Activated CD8-positive, alpha-beta memory T cell treated with anti-CD3 and anti-CD28 coated beads, Interleukin-2, amount 50 U/mL, for 24 hours (primary cell): Measurements from ENCODE around the gene SND1.
"Not testable (repeated sequence)": the region's sequence is repeated elsewhere in the genome, so short reads cannot be mapped to it uniquely, and the experiment has no call there.

Source experiments
- DNase-seq: peaks from one replicate; pipeline ENCODE4 v3.0.0-alpha.2; 2020; ENCODE audit errors: extremely low read depth

The SND1 gene

GRCh38 chr7:127959770-127960169, 307.8 kb downstream of the SND1 start:
- no peak for DNase-seq

GRCh38 chr7:127961786-127962453, 309.9 kb downstream of the SND1 start:
- no peak for DNase-seq

GRCh38 chr7:127962589-127963361, 310.8 kb downstream of the SND1 start:
- DNase-seq = no peak

GRCh38 chr7:127963850-127964249, 311.9 kb downstream of the SND1 start:
- DNase-seq = not testable (repeated sequence)

DNA sequence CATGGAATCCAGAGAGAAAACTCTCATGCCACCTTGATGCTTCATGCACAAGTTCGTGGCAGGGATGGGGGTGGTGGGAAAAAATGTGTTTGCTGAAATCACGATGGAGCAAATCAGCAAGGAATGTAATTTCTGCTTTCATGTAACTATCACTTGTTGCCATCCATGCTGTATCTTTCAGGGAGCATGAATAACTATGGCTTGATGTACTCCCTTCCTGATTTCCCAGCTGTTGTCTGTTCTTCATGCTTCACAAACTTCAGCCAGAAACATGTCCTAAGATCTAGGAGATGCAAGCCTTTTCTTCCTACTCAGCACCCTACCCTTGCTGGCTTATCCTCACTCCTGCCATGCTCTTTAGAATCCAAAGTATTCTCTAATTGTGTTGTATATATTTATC, 315.3 kb downstream of the SND1 start:
- no peak for DNase-seq

DNA sequence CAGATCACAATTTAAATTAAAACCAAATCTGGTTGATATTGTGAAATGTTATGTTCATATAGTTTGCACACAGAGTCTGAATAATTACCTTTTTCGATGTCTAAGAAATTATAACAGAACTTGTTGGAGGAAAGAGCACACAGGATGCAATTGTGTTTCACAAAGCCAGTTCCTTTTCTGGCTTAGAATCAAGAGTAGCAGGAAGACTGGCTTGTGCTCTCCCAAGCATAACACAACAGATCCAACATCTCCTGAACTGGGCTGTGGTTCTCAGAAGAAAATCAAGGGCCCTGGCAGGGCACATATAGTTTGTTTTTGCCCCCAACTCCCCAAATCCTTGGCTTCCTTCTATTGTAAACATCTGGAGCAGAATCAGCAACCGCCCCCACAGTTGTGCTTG, 316.6 kb downstream of the SND1 start:
- DNase-seq = no peak

- DNase-seq = no peak
Measured at GRCh38 chr7:127973832-127974231, 321.8 kb downstream of the SND1 start.

DNA sequence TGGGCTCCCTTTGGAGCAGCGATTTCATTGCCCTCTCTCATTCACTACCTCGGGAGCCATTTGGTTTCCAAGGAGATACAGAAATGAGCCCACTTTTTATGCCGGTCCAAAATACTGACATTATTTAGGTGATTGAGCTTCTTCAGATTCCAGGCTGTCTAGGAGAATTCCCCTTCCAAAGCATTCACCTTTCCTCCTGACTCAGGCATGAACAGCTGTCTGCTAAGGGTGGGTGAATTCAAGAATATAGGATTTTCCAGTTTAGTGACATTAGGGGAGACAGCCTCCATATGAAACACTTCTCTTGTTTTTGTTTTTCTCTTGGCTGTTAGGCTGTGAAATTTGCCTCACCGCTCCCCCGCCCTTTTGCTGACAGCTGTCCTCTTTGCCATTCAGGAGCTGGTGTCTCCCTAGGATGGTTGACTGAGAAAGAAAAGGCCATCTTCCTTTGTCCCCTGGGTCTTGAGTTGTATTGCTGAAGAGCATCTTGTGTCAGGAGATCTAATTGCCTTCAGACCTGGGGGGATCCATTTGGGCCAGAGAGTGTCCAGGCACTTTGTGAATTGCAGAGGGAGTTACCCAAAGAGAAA, 322.5 kb downstream of the SND1 start:
- DNase-seq = no peak

DNA sequence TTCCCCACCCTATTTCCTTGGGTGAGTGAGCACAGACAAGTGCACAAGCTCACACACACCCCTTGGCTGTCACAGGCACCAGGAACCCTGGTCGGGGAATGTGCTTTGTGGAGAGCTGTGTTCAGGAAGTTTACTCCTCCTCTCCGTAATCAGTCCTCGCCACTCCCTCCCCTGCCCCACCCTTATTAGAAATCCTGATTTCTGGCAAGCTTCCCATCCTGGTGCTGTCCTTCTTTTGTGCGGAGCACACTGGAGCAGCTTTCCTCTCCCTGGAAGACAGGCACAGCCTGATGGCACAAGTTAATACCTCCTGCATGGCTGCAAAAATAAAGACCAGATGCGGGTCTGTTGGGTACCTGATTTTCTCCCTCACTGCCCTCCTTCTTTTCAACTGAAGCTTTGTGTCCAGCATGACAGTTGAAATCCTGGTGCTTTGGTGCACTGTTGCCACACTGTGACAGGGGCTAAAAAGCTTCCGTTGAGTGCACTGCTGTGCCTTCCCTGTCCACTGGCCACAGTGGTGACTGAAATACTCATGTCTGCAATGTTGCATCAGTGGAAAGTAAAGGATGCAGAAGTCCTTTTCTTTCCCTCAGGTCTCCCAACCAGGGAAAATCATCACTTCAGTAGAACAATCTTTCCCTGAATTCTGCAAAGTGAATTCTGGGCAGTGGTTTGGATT, 324.2 kb downstream of the SND1 start:
- DNase-seq = no peak

DNA sequence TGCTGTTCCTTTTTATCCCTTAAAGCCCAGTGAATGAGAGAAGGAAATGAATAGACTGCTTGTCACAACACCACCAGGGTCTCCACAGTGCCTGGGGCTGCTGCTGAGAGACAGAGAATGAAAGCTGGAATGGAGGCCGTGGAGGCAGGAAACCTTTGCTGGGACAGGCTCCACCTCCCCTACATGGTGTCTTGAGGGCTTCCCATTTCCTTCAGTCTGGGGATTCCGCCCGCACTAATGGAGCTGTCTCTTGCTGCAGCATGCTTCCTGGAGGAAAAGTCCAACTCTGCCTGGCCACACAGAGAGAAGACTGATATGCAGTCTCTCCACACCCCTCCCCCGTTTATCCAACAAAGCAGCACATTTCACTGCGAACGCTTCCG, 324.7 kb downstream of the SND1 start:
- no peak for DNase-seq

DNA sequence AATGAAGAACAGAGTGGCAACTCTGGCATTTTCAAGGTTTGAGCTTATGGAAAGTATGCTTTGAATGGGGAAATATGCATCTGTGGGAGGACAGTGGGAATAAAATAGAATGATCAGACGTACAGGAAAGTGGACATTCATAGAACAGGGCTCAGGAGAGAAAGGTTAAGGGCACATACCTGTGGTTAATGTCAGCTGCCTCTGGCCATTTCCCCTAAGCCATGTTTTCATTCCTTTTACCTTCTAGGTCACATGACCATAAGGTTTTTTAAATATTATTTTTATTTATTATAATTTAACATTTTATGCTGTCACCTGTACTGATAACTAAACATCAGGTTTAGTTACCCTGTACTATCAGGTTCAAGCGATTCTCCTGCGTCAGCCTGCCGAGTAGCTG, 326.4 kb downstream of the SND1 start:
- DNase-seq = no peak

GRCh38 chr7:127979113-127979727, 327.2 kb downstream of the SND1 start:
- no peak for DNase-seq

DNA sequence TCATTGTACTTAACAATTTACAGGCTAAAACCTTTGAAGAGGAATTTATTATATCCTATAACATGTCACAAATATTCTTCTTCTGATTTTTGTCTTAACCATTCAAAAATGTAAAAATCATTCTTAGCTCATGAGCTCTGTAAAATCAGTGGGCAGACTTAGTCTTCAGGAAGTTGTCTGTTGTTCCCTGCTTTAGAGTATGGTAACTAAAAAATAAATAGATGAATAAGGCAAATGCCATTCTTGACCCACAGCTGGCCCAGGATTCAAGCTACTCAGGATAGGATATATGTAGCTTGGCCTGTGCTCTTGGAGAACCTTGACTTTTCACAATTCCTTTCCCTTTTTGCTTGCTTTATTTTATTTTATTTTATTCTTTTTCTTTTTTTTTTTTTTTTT, 327.7 kb downstream of the SND1 start:
- DNase-seq = no peak

GRCh38 chr7:127980901-127981300, 328.9 kb downstream of the SND1 start:
- DNase-seq = no peak

GRCh38 chr7:127981965-127982364, 330.0 kb downstream of the SND1 start:
- DNase-seq = no peak

DNA sequence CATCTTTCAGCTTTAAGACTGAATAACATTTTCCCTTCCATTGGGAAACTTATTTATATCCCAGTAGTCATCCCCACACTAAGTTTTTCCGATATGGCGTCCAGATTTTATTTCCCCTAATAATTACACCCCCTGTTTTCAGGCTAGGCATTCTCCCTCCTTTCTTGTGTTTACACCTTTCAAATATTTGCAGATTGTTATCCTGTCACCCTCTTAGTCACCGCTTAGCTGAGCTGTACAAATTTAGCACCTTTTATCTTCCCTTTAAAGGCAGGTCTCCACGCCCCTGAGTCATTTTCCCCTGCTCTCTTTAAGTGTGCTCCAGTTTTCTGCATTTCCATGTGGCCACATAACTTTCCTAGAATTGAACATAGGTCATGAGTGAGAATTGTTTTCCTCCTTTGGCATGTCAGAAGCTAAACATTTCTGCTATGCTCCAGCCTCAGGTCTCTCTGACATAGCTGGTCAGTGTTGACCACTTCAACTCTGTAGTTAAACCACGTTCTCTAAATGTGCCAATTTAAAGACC, 331.9 kb downstream of the SND1 start:
- no peak for DNase-seq

- DNase-seq = no peak
Measured at GRCh38 chr7:127986581-127987521, 334.9 kb downstream of the SND1 start.

DNA sequence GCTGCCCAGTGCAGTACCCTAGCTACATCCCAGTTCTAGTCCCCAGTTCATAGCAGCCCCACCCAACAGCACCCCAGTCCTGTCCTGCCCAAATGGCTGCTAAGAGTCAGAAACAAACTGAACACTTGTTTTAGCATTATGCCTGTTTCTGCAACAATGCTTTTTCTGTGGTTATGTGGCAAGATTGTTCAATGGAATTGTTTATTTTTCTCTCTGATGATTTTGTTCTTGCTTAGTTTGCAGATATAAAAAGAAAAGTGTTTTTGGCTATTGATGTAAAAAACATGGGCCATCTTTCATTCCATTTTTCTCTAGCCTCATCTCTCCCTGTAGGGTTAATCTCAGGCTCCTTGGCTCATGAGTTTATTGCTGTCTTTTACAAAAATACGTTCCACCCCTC, 336.8 kb downstream of the SND1 start:
- DNase-seq = no peak

GRCh38 chr7:127993317-127993716, 341.3 kb downstream of the SND1 start:
- no peak for DNase-seq

DNA sequence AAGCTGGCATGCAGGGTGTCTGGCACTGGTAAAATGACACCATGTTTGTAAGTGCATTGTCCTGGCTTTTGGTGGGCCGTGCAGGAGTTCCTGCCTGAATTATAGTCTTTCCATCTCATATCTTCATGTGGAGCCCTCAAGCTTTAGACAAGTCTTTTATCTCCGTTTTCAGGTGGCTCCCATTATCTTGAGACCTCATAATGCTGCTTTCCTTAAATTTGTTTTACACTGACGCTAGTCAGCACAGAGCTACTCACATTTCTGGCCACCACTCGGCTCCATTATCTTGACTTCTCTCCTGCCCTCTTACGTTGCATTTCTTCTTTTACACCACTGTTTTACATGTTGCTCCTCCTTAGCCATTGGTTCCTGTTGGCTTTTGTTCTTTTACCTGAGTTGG, 342.0 kb downstream of the SND1 start:
- DNase-seq = no peak
